SK-N-SH treated with all-trans-retinoic acid at 6 μM for 48 hours (cell line): ENCODE results near the gene PPP1R13B.
A peak's percentile ranks its signal among the peaks of the same experiment; 100 is the strongest.

ENCODE experiments used
- ATAC-seq: fragments of 200-7000 bp; cut with Tn5 transposase; 3 replicates; pipeline ENCODE4 v1.9.1; 2020; ENCODE audit warnings: mild to moderate bottlenecking, moderate library complexity
- ARNTL ChIP-seq: fragments of 450-650 bp; formaldehyde crosslinking; IDR thresholded peaks from 2 replicates; pipeline ENCODE4 v1.5.0; 2020; ENCODE audit warnings: low read depth, mild to moderate bottlenecking, moderate library complexity, borderline replicate concordance
- BACH2 ChIP-seq: fragments of 250-450 bp; sonication (Bioruptor Pico); IDR thresholded peaks from 2 replicates; pipeline ENCODE4 v1.9.0; 2021; ENCODE audit warnings: mild to moderate bottlenecking, borderline replicate concordance
- CSDC2 ChIP-seq: fragments of 250-450 bp; sonication (Bioruptor Pico); IDR thresholded peaks from 2 replicates; pipeline ENCODE4 v1.5.0; 2020; ENCODE audit warnings: mild to moderate bottlenecking, moderate library complexity
- CSRNP3 ChIP-seq: fragments of 250-450 bp; sonication (Bioruptor Pico); IDR thresholded peaks from 2 replicates; pipeline ENCODE4 v1.5.1; 2021; ENCODE audit warnings: mild to moderate bottlenecking, moderate library complexity
- GLIS3 ChIP-seq: fragments of 250-450 bp; sonication (Bioruptor Pico); IDR thresholded peaks from 2 replicates; pipeline ENCODE4 v1.5.0; 2020; ENCODE audit warnings: mild to moderate bottlenecking, moderate library complexity
- OSR1 ChIP-seq: fragments of 250-450 bp; sonication (Bioruptor Pico); IDR thresholded peaks from 2 replicates; pipeline ENCODE4 v1.8.0; 2022; ENCODE audit warnings: moderate library complexity, mild to moderate bottlenecking, inconsistent platforms
- PATZ1 ChIP-seq: fragments of 250-450 bp; sonication (Bioruptor Pico); IDR thresholded peaks from 2 replicates; pipeline ENCODE4 v1.8.0; 2020; ENCODE audit warnings: mild to moderate bottlenecking, moderate library complexity, borderline replicate concordance
- POU6F1 ChIP-seq: fragments of 250-450 bp; sonication (Bioruptor Pico); IDR thresholded peaks from 2 replicates; pipeline ENCODE4 v1.8.0; 2021; ENCODE audit warnings: low read depth, mild to moderate bottlenecking, moderate library complexity, borderline replicate concordance
- PPARA ChIP-seq: fragments of 250-450 bp; sonication (Bioruptor Pico); IDR thresholded peaks from 2 replicates; pipeline ENCODE4 v1.5.0; 2020; ENCODE audit warnings: mild to moderate bottlenecking, borderline replicate concordance
- RARB ChIP-seq: fragments of 250-450 bp; sonication (Bioruptor Pico); IDR thresholded peaks from 2 replicates; pipeline ENCODE4 v1.8.0; 2021; ENCODE audit warnings: mild to moderate bottlenecking, moderate library complexity
- SNAI2 ChIP-seq: fragments of 250-450 bp; sonication (Bioruptor Pico); IDR thresholded peaks from 2 replicates; pipeline ENCODE4 v1.5.0; 2020; ENCODE audit warnings: mild to moderate bottlenecking, moderate library complexity
- TCF4 ChIP-seq: fragments of 250-450 bp; sonication (Bioruptor Pico); IDR thresholded peaks from 2 replicates; pipeline ENCODE4 v1.8.0; 2021; ENCODE audit warnings: mild to moderate bottlenecking, moderate library complexity, borderline replicate concordance
- ZFP3 ChIP-seq: fragments of 250-450 bp; sonication (Bioruptor Pico); IDR thresholded peaks from 2 replicates; pipeline ENCODE4 v1.5.0; 2020; ENCODE audit warnings: mild to moderate bottlenecking, moderate library complexity
- ZFP30 ChIP-seq: fragments of 450-650 bp; formaldehyde crosslinking; IDR thresholded peaks from 2 replicates; pipeline ENCODE4 v1.5.0; 2022; ENCODE audit warnings: mild to moderate bottlenecking, moderate library complexity
- ZNF565 ChIP-seq: fragments of 450-650 bp; formaldehyde crosslinking; conservative IDR thresholded peaks from 2 replicates; pipeline ENCODE4 v1.5.0; 2020; ENCODE audit warnings: low read depth, mild to moderate bottlenecking, moderate library complexity
- ZNF70 ChIP-seq: fragments of 450-650 bp; formaldehyde crosslinking; IDR thresholded peaks from 2 replicates; pipeline ENCODE4 v1.5.0; 2020; ENCODE audit warnings: mild to moderate bottlenecking, moderate library complexity
- TF ChIP-seq, protein P1 (sequence below): fragments of 250-450 bp; sonication (Bioruptor Pico); IDR thresholded peaks from 2 replicates; pipeline ENCODE4 v1.5.1; 2020; ENCODE audit warnings: low read depth, mild to moderate bottlenecking, moderate library complexity
- TF ChIP-seq, protein P2 (sequence below): fragments of 250-450 bp; sonication (Bioruptor Pico); IDR thresholded peaks from 2 replicates; pipeline ENCODE4 v1.5.0; 2020; ENCODE audit warnings: mild to moderate bottlenecking, moderate library complexity

PPP1R13B gene

DNA sequence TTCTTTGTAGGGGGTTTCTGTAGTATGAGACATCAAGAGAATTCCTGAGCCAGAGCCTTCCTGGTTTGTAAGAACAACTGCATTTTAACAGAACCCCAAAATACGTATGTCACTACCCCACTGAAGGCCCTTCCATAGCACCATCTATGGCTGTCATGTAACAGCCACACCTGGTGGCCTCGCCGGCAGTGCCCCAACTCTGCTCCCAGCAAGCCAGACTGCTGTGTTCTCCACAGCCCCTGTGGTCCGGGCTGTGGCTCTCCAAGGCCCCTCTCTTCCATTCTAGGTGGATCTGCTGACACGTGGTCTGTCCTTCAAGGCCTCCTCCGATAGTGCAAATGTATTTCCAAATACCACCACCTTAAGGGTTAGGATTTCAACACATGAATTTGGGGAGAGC lies 9.9 kb upstream of the PPP1R13B start (continued):
- TF ChIP-seq POU6F1 (CRISPR knock-in tag) (no peak), OSR1 (CRISPR knock-in tag) (no peak)
- TF ChIP-seq, protein P1, sequence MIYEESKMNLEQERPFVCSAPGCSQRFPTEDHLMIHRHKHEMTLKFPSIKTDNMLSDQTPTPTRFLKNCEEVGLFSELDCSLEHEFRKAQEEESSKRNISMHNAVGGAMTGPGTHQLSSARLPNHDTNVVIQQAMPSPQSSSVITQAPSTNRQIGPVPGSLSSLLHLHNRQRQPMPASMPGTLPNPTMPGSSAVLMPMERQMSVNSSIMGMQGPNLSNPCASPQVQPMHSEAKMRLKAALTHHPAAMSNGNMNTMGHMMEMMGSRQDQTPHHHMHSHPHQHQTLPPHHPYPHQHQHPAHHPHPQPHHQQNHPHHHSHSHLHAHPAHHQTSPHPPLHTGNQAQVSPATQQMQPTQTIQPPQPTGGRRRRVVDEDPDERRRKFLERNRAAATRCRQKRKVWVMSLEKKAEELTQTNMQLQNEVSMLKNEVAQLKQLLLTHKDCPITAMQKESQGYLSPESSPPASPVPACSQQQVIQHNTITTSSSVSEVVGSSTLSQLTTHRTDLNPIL: no peak

DNA sequence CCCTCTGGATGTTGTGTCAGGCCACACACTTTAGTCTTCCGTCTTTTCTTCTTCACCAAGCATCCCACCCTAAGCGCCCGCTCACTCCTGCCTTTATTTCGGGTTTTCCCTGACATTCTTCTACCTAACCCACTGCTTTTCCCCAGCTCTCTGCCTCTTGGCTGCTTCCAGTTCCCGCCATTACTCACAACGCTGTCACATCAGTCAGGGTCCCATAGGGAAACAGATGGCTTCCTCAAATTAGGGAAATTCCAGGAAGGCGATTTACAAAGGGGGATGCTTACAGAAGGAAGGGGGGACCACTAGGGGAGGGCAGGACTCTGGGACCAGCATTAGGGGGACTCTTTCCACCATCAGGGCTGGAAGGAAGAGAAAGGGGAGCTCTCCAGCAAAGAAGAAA lies 9.2 kb upstream of the PPP1R13B start:
- no peak for ATAC-seq
- TF ChIP-seq ZFP3 (CRISPR knock-in tag) (no peak), RARB (CRISPR knock-in tag) (no peak), ZFP30 (no peak), GLIS3 (CRISPR knock-in tag) (no peak), CSRNP3 (CRISPR knock-in tag) (no peak), POU6F1 (CRISPR knock-in tag) (no peak), PATZ1 (no peak), TCF4 (CRISPR knock-in tag) (no peak), OSR1 (CRISPR knock-in tag) (no peak), PPARA (CRISPR knock-in tag) (no peak), ZNF70 (no peak)
- TF ChIP-seq, protein P2, sequence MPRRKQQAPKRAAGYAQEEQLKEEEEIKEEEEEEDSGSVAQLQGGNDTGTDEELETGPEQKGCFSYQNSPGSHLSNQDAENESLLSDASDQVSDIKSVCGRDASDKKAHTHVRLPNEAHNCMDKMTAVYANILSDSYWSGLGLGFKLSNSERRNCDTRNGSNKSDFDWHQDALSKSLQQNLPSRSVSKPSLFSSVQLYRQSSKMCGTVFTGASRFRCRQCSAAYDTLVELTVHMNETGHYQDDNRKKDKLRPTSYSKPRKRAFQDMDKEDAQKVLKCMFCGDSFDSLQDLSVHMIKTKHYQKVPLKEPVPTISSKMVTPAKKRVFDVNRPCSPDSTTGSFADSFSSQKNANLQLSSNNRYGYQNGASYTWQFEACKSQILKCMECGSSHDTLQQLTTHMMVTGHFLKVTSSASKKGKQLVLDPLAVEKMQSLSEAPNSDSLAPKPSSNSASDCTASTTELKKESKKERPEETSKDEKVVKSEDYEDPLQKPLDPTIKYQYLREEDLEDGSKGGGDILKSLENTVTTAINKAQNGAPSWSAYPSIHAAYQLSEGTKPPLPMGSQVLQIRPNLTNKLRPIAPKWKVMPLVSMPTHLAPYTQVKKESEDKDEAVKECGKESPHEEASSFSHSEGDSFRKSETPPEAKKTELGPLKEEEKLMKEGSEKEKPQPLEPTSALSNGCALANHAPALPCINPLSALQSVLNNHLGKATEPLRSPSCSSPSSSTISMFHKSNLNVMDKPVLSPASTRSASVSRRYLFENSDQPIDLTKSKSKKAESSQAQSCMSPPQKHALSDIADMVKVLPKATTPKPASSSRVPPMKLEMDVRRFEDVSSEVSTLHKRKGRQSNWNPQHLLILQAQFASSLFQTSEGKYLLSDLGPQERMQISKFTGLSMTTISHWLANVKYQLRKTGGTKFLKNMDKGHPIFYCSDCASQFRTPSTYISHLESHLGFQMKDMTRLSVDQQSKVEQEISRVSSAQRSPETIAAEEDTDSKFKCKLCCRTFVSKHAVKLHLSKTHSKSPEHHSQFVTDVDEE (CRISPR knock-in tag): no peak

DNA sequence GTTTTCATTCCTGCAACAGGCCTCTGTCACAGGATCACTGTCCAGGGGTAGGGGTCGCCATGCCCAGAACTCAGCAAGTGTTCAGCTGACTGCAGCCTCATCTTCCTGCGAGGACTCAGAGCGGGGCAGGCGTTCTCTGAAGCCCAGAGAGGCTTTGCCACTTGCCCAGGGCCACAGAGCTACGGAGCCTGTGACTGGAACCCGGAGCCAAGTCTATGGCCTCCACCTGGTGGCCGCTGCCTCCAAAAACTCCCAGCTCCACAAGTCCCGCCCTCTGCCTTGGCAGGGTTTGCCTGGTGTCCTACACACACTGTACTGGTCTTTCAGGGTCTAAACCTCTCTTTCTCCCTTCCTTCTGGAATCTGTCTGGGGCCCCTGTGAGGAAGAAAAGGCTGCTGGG lies 8.7 kb upstream of the PPP1R13B start:
- ATAC-seq: 0 out of 3 replicates have a peak, but pooled peaks have one; percentile 18
- no peak for TF ChIP-seq POU6F1 (CRISPR knock-in tag)
- no peak for TF ChIP-seq ZFP3 (CRISPR knock-in tag)
- TF ChIP-seq ARNTL: no peak
- no peak for TF ChIP-seq TCF4 (CRISPR knock-in tag)
- no peak for TF ChIP-seq ZNF565
- no peak for TF ChIP-seq BACH2 (CRISPR knock-in tag)
- TF ChIP-seq, protein P2 (CRISPR knock-in tag): no peak
- TF ChIP-seq PATZ1: no peak
- no peak for TF ChIP-seq ZFP30
- TF ChIP-seq RARB (CRISPR knock-in tag): no peak
- TF ChIP-seq SNAI2 (CRISPR knock-in tag): no peak
- no peak for TF ChIP-seq GLIS3 (CRISPR knock-in tag)
- TF ChIP-seq CSDC2 (CRISPR knock-in tag): no peak
